GM10266 (cell line): ENCODE measurements around the gene HRC.

ENCODE experiments used
- DNase-seq: peaks from one replicate; pipeline ENCODE4 v3.0.0; 2012; ENCODE audit errors: extremely low spot score
- TF ChIP-seq, protein P1 (sequence below): IDR thresholded peaks from 2 replicates; pipeline ENCODE4 v1.5.1; 2012; ENCODE audit warnings: mild to moderate bottlenecking, low read depth; ENCODE audit not compliant: control insufficient read depth, insufficient read depth; ENCODE audit errors: missing control alignments

The HRC gene

GRCh38 chr19:49157445-49158224 is 2.4 kb upstream of the HRC start, which contains the start of gene TRPM4:
Gene TRPM4 (plus strand): TSS chr19:49157792. CDS start chr19:49157867, 75 bp downstream.
- TF ChIP-seq, protein P1, sequence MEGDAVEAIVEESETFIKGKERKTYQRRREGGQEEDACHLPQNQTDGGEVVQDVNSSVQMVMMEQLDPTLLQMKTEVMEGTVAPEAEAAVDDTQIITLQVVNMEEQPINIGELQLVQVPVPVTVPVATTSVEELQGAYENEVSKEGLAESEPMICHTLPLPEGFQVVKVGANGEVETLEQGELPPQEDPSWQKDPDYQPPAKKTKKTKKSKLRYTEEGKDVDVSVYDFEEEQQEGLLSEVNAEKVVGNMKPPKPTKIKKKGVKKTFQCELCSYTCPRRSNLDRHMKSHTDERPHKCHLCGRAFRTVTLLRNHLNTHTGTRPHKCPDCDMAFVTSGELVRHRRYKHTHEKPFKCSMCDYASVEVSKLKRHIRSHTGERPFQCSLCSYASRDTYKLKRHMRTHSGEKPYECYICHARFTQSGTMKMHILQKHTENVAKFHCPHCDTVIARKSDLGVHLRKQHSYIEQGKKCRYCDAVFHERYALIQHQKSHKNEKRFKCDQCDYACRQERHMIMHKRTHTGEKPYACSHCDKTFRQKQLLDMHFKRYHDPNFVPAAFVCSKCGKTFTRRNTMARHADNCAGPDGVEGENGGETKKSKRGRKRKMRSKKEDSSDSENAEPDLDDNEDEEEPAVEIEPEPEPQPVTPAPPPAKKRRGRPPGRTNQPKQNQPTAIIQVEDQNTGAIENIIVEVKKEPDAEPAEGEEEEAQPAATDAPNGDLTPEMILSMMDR = no peak

DNA sequence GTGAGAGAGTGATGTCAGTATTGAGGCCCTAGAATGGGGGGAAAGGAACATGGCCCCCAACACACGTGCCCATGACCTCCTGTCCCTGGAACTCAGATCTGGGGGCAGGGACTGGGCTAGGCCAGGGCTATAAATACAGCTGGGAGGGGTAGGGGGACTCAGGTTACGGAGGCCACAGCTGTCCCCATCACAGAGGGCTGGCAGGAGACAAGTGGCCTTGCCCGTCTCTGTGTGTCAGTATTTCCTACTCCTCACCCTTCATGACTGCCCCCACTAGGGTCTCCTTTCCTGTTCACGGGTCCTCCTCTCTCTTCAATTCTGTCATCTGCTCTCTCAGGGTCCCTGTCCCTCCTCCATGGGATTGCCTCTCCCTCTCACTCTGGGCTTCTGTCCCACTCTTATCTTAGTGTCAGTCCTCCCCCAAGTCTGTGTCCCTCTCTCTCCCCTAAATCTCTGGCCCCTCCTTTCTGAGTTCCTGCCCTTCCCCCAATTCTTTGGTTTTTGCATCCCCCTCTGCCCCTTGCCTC is 687 bp upstream of the HRC start:
- TF ChIP-seq, protein P1 = no peak
- DNase-seq = no peak

More at GRCh38 chr19:49157445-49158224, 2.4 kb upstream of the HRC start, which contains the start of gene TRPM4:
- DNase-seq = peak; percentile 61

DNA sequence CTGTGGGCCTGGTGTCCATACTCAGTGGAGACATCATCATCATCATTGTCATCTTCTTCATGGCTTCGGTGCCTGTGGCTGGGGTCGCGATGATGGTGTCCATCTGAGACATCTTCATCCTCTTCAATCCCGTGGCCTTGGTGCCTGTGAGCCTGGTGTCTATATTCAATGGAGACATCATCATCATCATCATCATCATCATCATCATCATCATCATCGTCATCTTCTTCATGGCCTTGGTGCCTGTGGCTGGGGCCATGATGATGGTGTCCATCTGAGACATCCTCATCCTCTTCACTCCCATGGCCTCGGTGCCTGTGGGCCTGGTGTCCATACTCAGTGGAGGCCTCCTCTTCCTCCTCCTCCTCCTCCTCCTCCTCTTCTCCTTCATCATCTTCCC is 917 bp downstream of the HRC start:
- no peak for DNase-seq
- TF ChIP-seq, protein P1 = no peak

GRCh38 chr19:49153167-49153809 is 1.9 kb downstream of the HRC start:
- DNase-seq = no peak
- TF ChIP-seq, protein P1 = no peak

DNA sequence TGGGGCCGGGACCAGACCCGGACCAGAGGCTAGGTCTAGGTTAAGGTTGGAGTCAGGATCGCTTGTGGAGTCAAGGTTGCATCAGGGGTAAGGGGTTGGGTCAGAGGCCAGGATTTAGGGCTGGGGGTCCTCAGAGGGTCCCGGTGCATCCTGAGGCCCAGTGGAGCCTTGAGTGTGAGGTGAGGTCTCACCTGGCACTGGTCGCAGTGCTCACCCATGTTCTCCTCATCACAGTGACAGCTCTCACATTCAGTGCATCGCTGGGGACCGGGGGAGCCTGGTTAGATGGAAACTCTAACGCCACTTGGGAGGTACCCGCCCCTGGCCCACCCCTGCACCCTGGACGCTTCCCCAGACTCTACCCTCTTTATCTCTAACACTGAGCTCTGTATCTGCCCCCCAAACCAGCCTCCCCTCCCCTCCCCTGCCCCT is 3.1 kb downstream of the HRC start:
- TF ChIP-seq, protein P1 = no peak
- no peak for DNase-seq

GRCh38 chr19:49151267-49152118 is 3.7 kb downstream of the HRC start:
- no peak for DNase-seq
- TF ChIP-seq, protein P1 = no peak

- TF ChIP-seq, protein P1 = no peak
- DNase-seq = no peak
These were observed 4.3 kb downstream of the HRC start for GRCh38 chr19:49150944-49151243.
